K562 (cell line): ENCODE results near the gene GIMAP8. TPM values are rescaled to one million over a fixed set of nuclear protein-coding genes. Genes with fewer than 3 reads are reported as not detected.

ENCODE experiments used
- CEBPB ChIP-seq: fragments of 450-650 bp; IDR thresholded peaks from 2 replicates; pipeline ENCODE4 v1.6.1; 2016; ENCODE audit warnings: missing genetic modification characterization, missing compliant biosample characterization
- CHD4 ChIP-seq: fragments of 200-600 bp; sonication (generic); IDR thresholded peaks from 3 replicates; pipeline ENCODE4 v1.6.1; 2012; ENCODE audit warnings: low read depth, mild to moderate bottlenecking, mixed read lengths, low read length, inconsistent platforms; ENCODE audit not compliant: insufficient read depth, insufficient replicate concordance, poor library complexity, severe bottlenecking
- DDX20 ChIP-seq: fragments of 450-650 bp; IDR thresholded peaks from 2 replicates; pipeline ENCODE4 v1.6.1; 2016; ENCODE audit warnings: missing genetic modification characterization, low read depth, mild to moderate bottlenecking, missing compliant biosample characterization, moderate library complexity
- ETV5 ChIP-seq: sonication (generic); formaldehyde crosslinking; IDR thresholded peaks from 2 replicates; pipeline ENCODE4 v1.4.0; 2020; ENCODE audit warnings: low read depth, mild to moderate bottlenecking, missing genetic modification reagents
- FOXJ3 ChIP-seq: sonication (generic); formaldehyde crosslinking; IDR thresholded peaks from 2 replicates; pipeline ENCODE4 v1.4.0; 2020; ENCODE audit warnings: mild to moderate bottlenecking, missing genetic modification reagents
- NFIX ChIP-seq: fragments of 250-450 bp; sonication (Bioruptor Pico); IDR thresholded peaks from 2 replicates; pipeline ENCODE4 v1.4.0; 2020; ENCODE audit warnings: low read depth, mild to moderate bottlenecking, moderate library complexity
- NONO ChIP-seq, 2 experiments: fragments of 200-400 bp in 1 of 2; fragments of 450-650 bp in 1 of 2; formaldehyde crosslinking in 1 of 2; IDR thresholded peaks; 2 replicates each; pipeline ENCODE4 v1.6.1; 2017; ENCODE audit warnings: low read depth in 2 of 2, mild to moderate bottlenecking in 2 of 2, moderate library complexity in 2 of 2, low read length in 1 of 2
- NRF1 ChIP-seq, 2 experiments: fragments of 450-650 bp; IDR thresholded peaks in 1 of 2; conservative IDR thresholded peaks in 1 of 2; 2 replicates each; pipeline ENCODE4 v1.6.1; 2014; ENCODE audit warnings: mild to moderate bottlenecking in 2 of 2
- SNIP1 ChIP-seq: fragments of 450-650 bp; IDR thresholded peaks from 2 replicates; pipeline ENCODE4 v1.7.1; 2017; ENCODE audit warnings: low read depth, mild to moderate bottlenecking
- XRCC3 ChIP-seq: fragments of 450-650 bp; IDR thresholded peaks from 2 replicates; pipeline ENCODE4 v1.6.1; 2017; ENCODE audit warnings: mild to moderate bottlenecking, moderate library complexity
- YY1 ChIP-seq, 3 experiments: IDR thresholded peaks; 2 replicates each; pipeline ENCODE4 v1.6.1; 2011; ENCODE audit warnings: low read length in 2 of 3, mild to moderate bottlenecking in 2 of 3, moderate library complexity in 2 of 3, borderline replicate concordance in 1 of 3, control low read depth in 1 of 3, low read depth in 1 of 3; ENCODE audit not compliant: insufficient read depth in 3 of 3, insufficient replicate concordance in 2 of 3, control insufficient read depth in 1 of 3, insufficient read length in 1 of 3; ENCODE audit errors: extremely low read depth in 1 of 3
- ZBTB17 ChIP-seq: fragments of 450-650 bp; formaldehyde crosslinking; IDR thresholded peaks from 2 replicates; pipeline ENCODE4 v1.4.0; 2020; ENCODE audit warnings: mild to moderate bottlenecking
- ZFPM2 ChIP-seq: fragments of 250-450 bp; sonication (Bioruptor Pico); IDR thresholded peaks from 2 replicates; pipeline ENCODE4 v1.5.1; 2022; ENCODE audit warnings: mild to moderate bottlenecking
- ZNF253 ChIP-seq: fragments of 250-450 bp; sonication (Bioruptor Pico); conservative IDR thresholded peaks from 2 replicates; pipeline ENCODE4 v1.6.1; 2021; ENCODE audit warnings: mild to moderate bottlenecking
- ZNF766 ChIP-seq: fragments of 200-800 bp; sonication (Bioruptor generic); conservative IDR thresholded peaks from 2 replicates; pipeline ENCODE4 v1.6.1; 2016; ENCODE audit warnings: missing genetic modification characterization, missing compliant biosample characterization
- ZNF830 ChIP-seq: fragments of 250-450 bp; sonication (Bioruptor Pico); IDR thresholded peaks from 2 replicates; pipeline ENCODE4 v1.5.0; 2021; ENCODE audit warnings: mild to moderate bottlenecking
- ZZZ3 ChIP-seq: fragments of 450-650 bp; IDR thresholded peaks from 2 replicates; pipeline ENCODE4 v1.6.1; 2016; ENCODE audit warnings: antibody characterized with exemption, mild to moderate bottlenecking, moderate library complexity
- polyA plus RNA-seq, 8 experiments: library from polyadenylated mRNA; depleted of rRNA in 4 of 8; stranded (reverse) in 5 of 8; unstranded in 3 of 8; fragments of >200 nt; fragmentation: Nextera tagmentation in 2 of 8; fragmentation: Illumina TruSeq in 1 of 8; extraction: Ambion mirVana in 2 of 8; extraction: Trizol in 1 of 8; gene quantifications; 2 replicates each; pipeline versions ENCODE4 v1.2.1 to v1.2.3, GENCODE V29; 2011 to 2014; ENCODE audit warnings: inconsistent platforms in 1 of 8, missing spikeins in 1 of 8
- total RNA-seq, 7 experiments: library from RNA; depleted of rRNA in 6 of 7; stranded (reverse); fragments of >200 nt in 6 of 7; fragmentation: Illumina TruSeq in 2 of 7; extraction: Trizol in 2 of 7; gene quantifications; 2 replicates each; pipeline versions ENCODE4 v1.2.1 to v1.2.3, GENCODE V29; 2011 to 2021; ENCODE audit warnings: low replicate concordance in 1 of 7
- TF ChIP-seq, protein P1 (sequence below): sonication (generic); formaldehyde crosslinking; IDR thresholded peaks from 2 replicates; pipeline ENCODE4 v1.8.0; 2023; ENCODE audit warnings: mild to moderate bottlenecking, missing genetic modification reagents
- TF ChIP-seq, protein P2 (sequence below): fragments of 450-650 bp; IDR thresholded peaks from 2 replicates; pipeline ENCODE4 v1.6.1; 2018; ENCODE audit warnings: mild to moderate bottlenecking, low read depth; ENCODE audit not compliant: partially characterized antibody
- TF ChIP-seq, protein P3 (sequence below): fragments of 250-450 bp; sonication (Bioruptor Pico); IDR thresholded peaks from 2 replicates; pipeline ENCODE4 v1.8.0; 2022; ENCODE audit warnings: moderate library complexity, mild to moderate bottlenecking, inconsistent platforms
- TF ChIP-seq, protein P4 (sequence below): fragments of 450-650 bp; IDR thresholded peaks from 2 replicates; pipeline ENCODE4 v1.6.1; 2017; ENCODE audit warnings: mild to moderate bottlenecking, moderate library complexity

The GIMAP8 gene
- total and polyA plus RNA-seq, 9 of the 15 experiments (the other 6 are each of a cell fraction or from before 2014, with no cell fraction given): not detected

DNA sequence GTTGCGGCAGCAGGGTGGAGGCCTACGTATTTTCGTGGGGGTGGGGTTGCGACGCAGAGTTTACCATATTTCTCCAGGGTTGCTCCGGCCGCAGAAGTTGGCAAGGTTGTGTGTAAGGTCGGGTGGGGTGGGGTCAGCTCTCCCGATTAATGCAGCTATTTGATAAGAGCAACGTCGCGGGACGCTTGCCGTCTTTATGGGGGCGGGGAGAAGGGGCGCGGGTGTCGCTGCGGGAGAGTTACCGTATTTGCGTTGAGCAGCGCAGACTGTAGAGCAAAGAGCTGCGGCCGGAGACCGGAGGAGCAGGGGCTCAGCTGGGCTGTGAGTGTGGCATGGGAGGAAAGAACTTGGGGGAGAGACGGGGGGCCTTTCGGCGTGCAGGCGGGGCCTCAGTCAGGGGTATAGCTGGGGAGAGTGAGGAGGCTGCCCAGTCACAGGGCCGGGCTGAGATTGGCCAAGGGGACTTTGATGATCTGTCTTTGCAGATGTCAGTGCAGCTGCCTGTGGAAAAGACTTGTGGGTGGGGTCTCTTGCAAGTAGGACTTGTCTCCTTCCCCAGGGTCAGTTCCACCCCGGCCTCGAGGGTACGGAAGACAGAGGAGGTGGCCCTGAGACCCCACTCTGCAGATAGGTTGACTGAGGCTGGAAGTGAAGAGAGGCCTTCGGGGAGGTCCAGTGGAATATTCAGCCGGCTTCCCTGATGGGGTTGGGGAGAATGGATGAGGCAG is 44.7 kb upstream of the GIMAP8 start (continued):
- TF ChIP-seq, protein P1, sequence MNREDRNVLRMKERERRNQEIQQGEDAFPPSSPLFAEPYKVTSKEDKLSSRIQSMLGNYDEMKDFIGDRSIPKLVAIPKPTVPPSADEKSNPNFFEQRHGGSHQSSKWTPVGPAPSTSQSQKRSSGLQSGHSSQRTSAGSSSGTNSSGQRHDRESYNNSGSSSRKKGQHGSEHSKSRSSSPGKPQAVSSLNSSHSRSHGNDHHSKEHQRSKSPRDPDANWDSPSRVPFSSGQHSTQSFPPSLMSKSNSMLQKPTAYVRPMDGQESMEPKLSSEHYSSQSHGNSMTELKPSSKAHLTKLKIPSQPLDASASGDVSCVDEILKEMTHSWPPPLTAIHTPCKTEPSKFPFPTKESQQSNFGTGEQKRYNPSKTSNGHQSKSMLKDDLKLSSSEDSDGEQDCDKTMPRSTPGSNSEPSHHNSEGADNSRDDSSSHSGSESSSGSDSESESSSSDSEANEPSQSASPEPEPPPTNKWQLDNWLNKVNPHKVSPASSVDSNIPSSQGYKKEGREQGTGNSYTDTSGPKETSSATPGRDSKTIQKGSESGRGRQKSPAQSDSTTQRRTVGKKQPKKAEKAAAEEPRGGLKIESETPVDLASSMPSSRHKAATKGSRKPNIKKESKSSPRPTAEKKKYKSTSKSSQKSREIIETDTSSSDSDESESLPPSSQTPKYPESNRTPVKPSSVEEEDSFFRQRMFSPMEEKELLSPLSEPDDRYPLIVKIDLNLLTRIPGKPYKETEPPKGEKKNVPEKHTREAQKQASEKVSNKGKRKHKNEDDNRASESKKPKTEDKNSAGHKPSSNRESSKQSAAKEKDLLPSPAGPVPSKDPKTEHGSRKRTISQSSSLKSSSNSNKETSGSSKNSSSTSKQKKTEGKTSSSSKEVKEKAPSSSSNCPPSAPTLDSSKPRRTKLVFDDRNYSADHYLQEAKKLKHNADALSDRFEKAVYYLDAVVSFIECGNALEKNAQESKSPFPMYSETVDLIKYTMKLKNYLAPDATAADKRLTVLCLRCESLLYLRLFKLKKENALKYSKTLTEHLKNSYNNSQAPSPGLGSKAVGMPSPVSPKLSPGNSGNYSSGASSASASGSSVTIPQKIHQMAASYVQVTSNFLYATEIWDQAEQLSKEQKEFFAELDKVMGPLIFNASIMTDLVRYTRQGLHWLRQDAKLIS: peak; percentile 2
- TF ChIP-seq XRCC3 (no peak), ZZZ3 (no peak), CHD4 (peak; percentile 58), ZNF253 (CRISPR knock-in tag) (no peak), NONO (IDR thresholded peaks at IDR 0.05; ENCODE audit: low read depth in 2 of 2, low read length in 1 of 2) (no peak), ZNF830 (CRISPR knock-in tag) (no peak), SNIP1 (no peak), DDX20 (tag) (no peak), ZBTB17 (no peak), ETV5 (CRISPR knock-in tag) (no peak), ZNF766 (CRISPR knock-in tag) (no peak), NRF1 (conservative IDR thresholded peaks at IDR 0.05 in 1 of 2, IDR thresholded peaks at IDR 0.05 in 1 of 2) (no peak; a peak in 1 of 4 replicates), NFIX (CRISPR knock-in tag) (no peak), ZFPM2 (CRISPR knock-in tag) (no peak), FOXJ3 (CRISPR knock-in tag) (no peak), CEBPB (tag) (no peak), YY1 (IDR thresholded peaks at IDR 0.05; ENCODE audit: borderline replicate concordance in 1 of 3, control insufficient read depth in 1 of 3, extremely low read depth in 1 of 3, insufficient read depth in 3 of 3, insufficient read length in 1 of 3, insufficient replicate concordance in 2 of 3, low read depth in 1 of 3, low read length in 2 of 3) (no peak)
- TF ChIP-seq, protein P2, sequence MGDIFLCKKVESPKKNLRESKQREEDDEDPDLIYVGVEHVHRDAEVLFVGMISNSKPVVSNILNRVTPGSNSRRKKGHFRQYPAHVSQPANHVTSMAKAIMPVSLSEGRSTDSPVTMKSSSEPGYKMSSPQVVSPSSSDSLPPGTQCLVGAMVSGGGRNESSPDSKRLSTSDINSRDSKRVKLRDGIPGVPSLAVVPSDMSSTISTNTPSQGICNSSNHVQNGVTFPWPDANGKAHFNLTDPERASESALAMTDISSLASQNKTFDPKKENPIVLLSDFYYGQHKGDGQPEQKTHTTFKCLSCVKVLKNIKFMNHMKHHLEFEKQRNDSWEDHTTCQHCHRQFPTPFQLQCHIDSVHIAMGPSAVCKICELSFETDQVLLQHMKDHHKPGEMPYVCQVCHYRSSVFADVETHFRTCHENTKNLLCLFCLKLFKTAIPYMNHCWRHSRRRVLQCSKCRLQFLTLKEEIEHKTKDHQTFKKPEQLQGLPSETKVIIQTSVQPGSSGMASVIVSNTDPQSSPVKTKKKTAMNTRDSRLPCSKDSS: no peak
- TF ChIP-seq, protein P3, sequence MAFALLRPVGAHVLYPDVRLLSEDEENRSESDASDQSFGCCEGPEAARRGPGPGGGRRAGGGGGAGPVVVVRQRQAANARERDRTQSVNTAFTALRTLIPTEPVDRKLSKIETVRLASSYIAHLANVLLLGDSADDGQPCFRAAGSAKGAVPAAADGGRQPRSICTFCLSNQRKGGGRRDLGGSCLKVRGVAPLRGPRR (CRISPR knock-in tag): no peak
- TF ChIP-seq, protein P4, sequence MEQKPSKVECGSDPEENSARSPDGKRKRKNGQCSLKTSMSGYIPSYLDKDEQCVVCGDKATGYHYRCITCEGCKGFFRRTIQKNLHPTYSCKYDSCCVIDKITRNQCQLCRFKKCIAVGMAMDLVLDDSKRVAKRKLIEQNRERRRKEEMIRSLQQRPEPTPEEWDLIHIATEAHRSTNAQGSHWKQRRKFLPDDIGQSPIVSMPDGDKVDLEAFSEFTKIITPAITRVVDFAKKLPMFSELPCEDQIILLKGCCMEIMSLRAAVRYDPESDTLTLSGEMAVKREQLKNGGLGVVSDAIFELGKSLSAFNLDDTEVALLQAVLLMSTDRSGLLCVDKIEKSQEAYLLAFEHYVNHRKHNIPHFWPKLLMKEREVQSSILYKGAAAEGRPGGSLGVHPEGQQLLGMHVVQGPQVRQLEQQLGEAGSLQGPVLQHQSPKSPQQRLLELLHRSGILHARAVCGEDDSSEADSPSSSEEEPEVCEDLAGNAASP: no peak
